Astrocyte (in vitro differentiated cells and primary cell): ENCODE results near the gene DENND5B. TPM values are rescaled to one million over a fixed set of nuclear protein-coding genes. Genes with fewer than 3 reads are reported as not detected.
A peak's percentile ranks its signal among the peaks of the same experiment; 100 is the strongest.

Experiments
- DNase-seq: peaks from one replicate; pipeline ENCODE4 v3.0.0-alpha.2; 2010; ENCODE audit warnings: low read depth
- FAIRE-seq: peaks from 2 replicates; lab custom pipeline; 2011; peaks lifted over from hg19 to GRCh38; lab: Jason Lieb, UNC
- H2AFZ ChIP-seq: 2 replicates; pipeline ENCODE4 v1.6.0; 2012; ENCODE audit warnings: low read depth, low read length, inconsistent platforms
- H3K27ac ChIP-seq: 2 replicates; pipeline ENCODE4 v1.5.1; 2011; ENCODE audit warnings: low read depth, low read length, inconsistent platforms
- H3K27me3 ChIP-seq: 2 replicates; pipeline ENCODE4 v1.6.0; 2011; ENCODE audit warnings: low read length, inconsistent platforms; ENCODE audit not compliant: insufficient read depth
- H3K36me3 ChIP-seq: 2 replicates; pipeline ENCODE4 v1.5.1; 2011; ENCODE audit warnings: low read length, inconsistent platforms; ENCODE audit not compliant: insufficient read depth
- H3K4me1 ChIP-seq: 2 replicates; pipeline ENCODE4 v1.5.1; 2011; ENCODE audit warnings: low read length, inconsistent platforms; ENCODE audit not compliant: insufficient read depth
- H3K4me2 ChIP-seq: 2 replicates; pipeline ENCODE4 v1.6.0; 2012; ENCODE audit warnings: low read length, inconsistent platforms
- H3K4me3 ChIP-seq: 2 replicates; pipeline ENCODE4 v1.5.1; 2011; ENCODE audit warnings: low read depth, mild to moderate bottlenecking, low read length, inconsistent platforms; ENCODE audit not compliant: insufficient read depth
- H3K79me2 ChIP-seq: 2 replicates; pipeline ENCODE4 v1.6.0; 2012; ENCODE audit warnings: mild to moderate bottlenecking, low read length, inconsistent platforms; ENCODE audit not compliant: insufficient read depth
- H3K9ac ChIP-seq: 2 replicates; pipeline ENCODE4 v1.6.0; 2012; ENCODE audit warnings: mild to moderate bottlenecking, low read length, inconsistent platforms
- H3K9me3 ChIP-seq: 2 replicates; pipeline ENCODE4 v1.5.1; 2012; ENCODE audit warnings: low read depth, mild to moderate bottlenecking, low read length, inconsistent platforms; ENCODE audit not compliant: insufficient read depth
- H4K20me1 ChIP-seq: 2 replicates; pipeline ENCODE4 v1.6.0; 2012; ENCODE audit warnings: low read length, inconsistent platforms; ENCODE audit not compliant: insufficient read depth
- H3K27ac Mint-ChIP-seq: one replicate; pipeline ENCODE4 v1.8.0; 2021; ENCODE audit warnings: mild to moderate bottlenecking, mixed read lengths; ENCODE audit not compliant: unreplicated experiment
- H3K27me3 Mint-ChIP-seq: one replicate; pipeline ENCODE4 v1.8.0; 2021; ENCODE audit warnings: low read depth, mixed read lengths; ENCODE audit not compliant: unreplicated experiment
- H3K36me3 Mint-ChIP-seq: one replicate; pipeline ENCODE4 v1.8.0; 2021; ENCODE audit warnings: low read depth, mixed read lengths; ENCODE audit not compliant: unreplicated experiment
- H3K4me1 Mint-ChIP-seq: one replicate; pipeline ENCODE4 v1.8.0; 2021; ENCODE audit warnings: low read depth, mixed read lengths; ENCODE audit not compliant: unreplicated experiment
- H3K4me3 Mint-ChIP-seq: one replicate; pipeline ENCODE4 v1.8.0; 2021; ENCODE audit warnings: mild to moderate bottlenecking, moderate library complexity, mixed read lengths; ENCODE audit not compliant: unreplicated experiment
- H3K9me3 Mint-ChIP-seq: one replicate; pipeline ENCODE4 v1.8.0; 2021; ENCODE audit warnings: mild to moderate bottlenecking, mixed read lengths; ENCODE audit not compliant: unreplicated experiment
- CTCF ChIP-seq: IDR thresholded peaks from 2 replicates; pipeline ENCODE4 v1.5.1; 2011; ENCODE audit warnings: low read depth, mild to moderate bottlenecking, inconsistent platforms, low read length, moderate library complexity; ENCODE audit not compliant: insufficient read depth
- EZH2 ChIP-seq: IDR thresholded peaks from 2 replicates; pipeline ENCODE4 v1.6.1; 2012; ENCODE audit warnings: mild to moderate bottlenecking, low read length, inconsistent platforms; ENCODE audit not compliant: insufficient read depth
- total RNA-seq: library from RNA; stranded (reverse); gene quantifications from 2 replicates; pipeline ENCODE4 v1.2.1, GENCODE V29; 2021

DENND5B gene
- total RNA-seq, 1 donor from 2014 or later, result 22.7 TPM

GRCh38 chr12:31355747-31356107 lies 235.2 kb downstream of the DENND5B start:
- Mint-ChIP-seq H3K27me3 (no peaks in the 10 kb centered on the region), H3K27ac (no peak overlapping the region), H3K4me3 (no peak overlapping the region), H3K36me3 (no peaks in the 10 kb centered on the region), H3K9me3 (no peaks in the 10 kb centered on the region), H3K4me1 (no peaks in the 10 kb centered on the region)
- H3K4me1 ChIP-seq, result no peaks in the 10 kb centered on the region
- H3K4me2 ChIP-seq, result no peak overlapping the region
- H3K9ac ChIP-seq, result no peak overlapping the region
- H3K9me3 ChIP-seq, result no peaks in the 10 kb centered on the region
- no peaks in the 10 kb centered on the region for H4K20me1 ChIP-seq
- DNase-seq (no peak), FAIRE-seq (no peak)
- H3K36me3 ChIP-seq, result no peaks in the 10 kb centered on the region
- H3K79me2 ChIP-seq, result no peaks in the 10 kb centered on the region
- H3K27ac ChIP-seq, result no peak overlapping the region
- no peak for TF ChIP-seq EZH2
- TF ChIP-seq CTCF, result no peak
- H3K4me3 ChIP-seq, result no peak overlapping the region
- H2AFZ ChIP-seq, result no peak overlapping the region
- no peaks in the 10 kb centered on the region for H3K27me3 ChIP-seq

DNA sequence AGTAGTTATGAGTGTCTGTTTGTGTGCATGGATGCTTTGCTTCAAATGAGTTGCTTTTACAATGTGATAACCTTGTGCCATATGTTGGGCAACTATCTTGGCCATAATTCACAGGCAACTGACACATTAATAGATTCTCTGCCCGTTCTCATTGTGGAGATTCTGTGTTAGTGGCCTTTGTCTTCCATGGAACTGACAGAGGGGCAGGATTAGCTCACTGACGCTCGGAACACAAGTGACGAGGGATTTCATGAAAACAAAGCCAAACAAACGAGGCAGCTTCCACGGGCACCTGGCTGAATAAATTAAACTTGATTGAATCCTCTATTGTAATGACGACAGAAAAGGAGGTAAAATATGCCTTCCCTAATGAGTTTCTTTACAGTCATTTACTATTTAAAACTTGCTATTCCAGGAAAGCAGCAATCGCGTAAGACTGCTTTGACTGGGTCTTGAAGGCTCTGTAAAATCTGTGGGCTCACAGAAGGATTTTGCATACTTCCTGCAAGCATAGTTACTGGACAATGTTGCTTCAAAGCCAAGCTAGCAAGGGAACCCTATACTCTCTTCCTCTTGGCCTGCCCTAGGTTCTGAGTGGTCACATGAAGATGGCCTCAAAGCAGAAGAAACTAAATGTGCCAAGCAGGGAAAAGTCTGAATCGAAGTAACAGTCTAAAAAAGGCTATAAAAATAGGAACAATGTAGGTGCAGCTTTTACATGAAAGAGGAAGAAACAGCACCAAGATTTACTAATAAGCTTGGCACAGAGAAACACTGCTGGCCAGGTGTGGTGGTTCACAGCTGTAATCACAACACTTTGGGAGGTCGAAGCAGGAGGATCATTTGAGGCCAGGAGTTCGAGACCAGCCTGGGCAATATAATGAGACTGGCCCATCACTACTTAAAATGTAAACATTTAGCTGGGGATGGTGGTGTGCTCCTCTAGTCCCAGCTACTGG lies 236.9 kb downstream of the DENND5B start:
- no peak for DNase-seq
- H3K79me2 ChIP-seq, result no peaks in the 10 kb centered on the region
- H3K27me3 Mint-ChIP-seq, result no peaks in the 10 kb centered on the region
- H3K9ac ChIP-seq, result no peak overlapping the region
- peak overlapping the region; percentile 9 for H2AFZ ChIP-seq
- TF ChIP-seq CTCF, result no peak
- no peak for TF ChIP-seq EZH2
- H3K4me3 Mint-ChIP-seq, result no peak overlapping the region
- peak overlapping the region; percentile 6 for H3K4me2 ChIP-seq
- H3K9me3 ChIP-seq, result no peaks in the 10 kb centered on the region
- no peak overlapping the region for H3K27ac Mint-ChIP-seq
- H3K4me1 ChIP-seq, result no peaks in the 10 kb centered on the region
- H3K4me3 ChIP-seq, result no peak overlapping the region
- H3K27ac ChIP-seq, result no peak overlapping the region
- no peaks in the 10 kb centered on the region for H3K36me3 ChIP-seq
- no peaks in the 10 kb centered on the region for H3K9me3 Mint-ChIP-seq
- H3K27me3 ChIP-seq, result no peaks in the 10 kb centered on the region
- no peaks in the 10 kb centered on the region for H3K36me3 Mint-ChIP-seq
- no peak for FAIRE-seq
- H4K20me1 ChIP-seq, result no peaks in the 10 kb centered on the region
- no peaks in the 10 kb centered on the region for H3K4me1 Mint-ChIP-seq

GRCh38 chr12:31346267-31346666 lies 244.7 kb downstream of the DENND5B start:
- no peak overlapping the region for H3K9ac ChIP-seq
- Mint-ChIP-seq H3K36me3 (no peaks in the 10 kb centered on the region), H3K9me3 (no peaks in the 10 kb centered on the region), H3K4me3 (no peak overlapping the region), H3K27ac (no peak overlapping the region), H3K27me3 (no peaks in the 10 kb centered on the region), H3K4me1 (no peaks in the 10 kb centered on the region)
- FAIRE-seq (no peak), DNase-seq (no peak)
- no peaks in the 10 kb centered on the region for H3K79me2 ChIP-seq
- no peaks in the 10 kb centered on the region for H3K4me1 ChIP-seq
- H3K4me2 ChIP-seq, result no peak overlapping the region
- no peaks in the 10 kb centered on the region for H3K36me3 ChIP-seq
- H3K9me3 ChIP-seq, result no peaks in the 10 kb centered on the region
- H4K20me1 ChIP-seq, result no peaks in the 10 kb centered on the region
- H3K4me3 ChIP-seq, result no peak overlapping the region
- TF ChIP-seq EZH2 (no peak), CTCF (no peak)
- H3K27me3 ChIP-seq, result peaks cover 2% of the 10 kb centered on the region
- H3K27ac ChIP-seq, result no peak overlapping the region
- no peak overlapping the region for H2AFZ ChIP-seq
